ENCODE data around the gene BRPF1. TPM values are rescaled to one million over a fixed set of nuclear protein-coding genes. Genes with fewer than 3 reads are reported as not detected.

Gene BRPF1
- total and polyA plus RNA-seq, 10 of the 15 experiments (the other 5 are each of a cell fraction or from before 2014, with no cell fraction given), result 1.2 to 25.3 (median 13.6) TPM

GRCh38 chr3:9729419-9729818 lies 2.1 kb upstream of the BRPF1 start:
- peaks cover 12% of the 10 kb centered on the region for H3K4me1 ChIP-seq (ENCODE audit: control insufficient read depth, insufficient read depth, low read length)
- peaks cover 3% of the 10 kb centered on the region for H4K20me1 ChIP-seq (ENCODE audit: control insufficient read depth, insufficient read depth)
- RAD21 ChIA-PET (ENCODE audit: unreplicated experiment), result no interaction called here
- no TSS peak for BruUV-seq (replicated peaks)
- WGBS (ENCODE audit: insufficient coverage, insufficient replicate concordance, low lambda C conversion rate, missing lambda C conversion rate), result 51% methylated on average over 9 of the region's 10 CpGs
- intact Hi-C loops (cut with micrococcal nuclease; ENCODE audit: unreplicated experiment), result no loop called here
- peaks cover 0 to 5% of the 10 kb centered on the region in 2 experiments; a peak in 2 of 4 replicates for H3K36me3 ChIP-seq (ENCODE audit: control insufficient read depth in 2 of 2, insufficient read depth in 2 of 2, low read length in 1 of 2)
- H3K27ac ChIP-seq (ENCODE audit: control insufficient read depth, insufficient read depth), result no peak overlapping the region
- no peak overlapping the region for H3K4me3 ChIP-seq
- in situ Hi-C loops (cut with MboI), result loop anchor here (5.0 kb wide), 1 partner anchor 227 kb away; no protein-coding TSS in a partner anchor
- TF ChIP-seq EZH2 (IDR thresholded peaks at IDR 0.05; ENCODE audit: borderline replicate concordance, control insufficient read depth, low read depth, low read length) (no peak), GATAD2B (conservative IDR thresholded peaks at IDR 0.05; ENCODE audit: low read depth) (no peak), EP300 (IDR thresholded peaks at IDR 0.05; ENCODE audit: borderline replicate concordance in 1 of 2, control insufficient read depth in 1 of 2, low read depth in 2 of 2, low read length in 2 of 2) (no peak), IKZF1 (conservative IDR thresholded peaks at IDR 0.05) (no peak), IRF4 (IDR thresholded peaks at IDR 0.05; ENCODE audit: low read depth, low read length) (no peak)
- H3K9ac ChIP-seq (ENCODE audit: control insufficient read depth, insufficient read depth, low read length), result no peak overlapping the region
- no peak overlapping the region for H2AFZ ChIP-seq (ENCODE audit: control insufficient read depth, low read depth, low read length)
- no peaks in the 10 kb centered on the region for H3K9me3 ChIP-seq (replicated peaks; ENCODE audit: control insufficient read depth, insufficient read depth, low read length)
- H3K79me2 ChIP-seq (ENCODE audit: control insufficient read depth, insufficient read depth, low read length), result peaks cover 26% of the 10 kb centered on the region
- no peak overlapping the region for H3K4me2 ChIP-seq (ENCODE audit: control insufficient read depth, insufficient read depth)
- CTCF ChIA-PET, result interaction anchor here (0.6 to 2.3 kb wide), 6 partner anchors 8 to 225 kb away, joined by 3 to 10 read pairs (median 4); partner anchors contain the start of genes ARPC4, OGG1 and TADA3
- POLR2A ChIA-PET, result no interaction called here
- no peak for DNase-seq (ENCODE audit: low read depth, low spot score)
- no peak for FAIRE-seq
- H3K27me3 ChIP-seq (replicated peaks in 1 of 2; ENCODE audit: control insufficient read depth in 2 of 2, insufficient read depth in 2 of 2, low read length in 1 of 2), result no peaks in the 10 kb centered on the region; a peak in 1 of 4 replicates
- SMC1A ChIA-PET (ENCODE audit: uncharacterized antibody, unreplicated experiment), result interaction anchor here (1.1 to 1.3 kb wide), 2 partner anchors 73 to 80 kb away, joined by 3 to 4 read pairs; partner anchors contain the start of gene MTMR14
- ATAC-seq, result no peak

Data from GM12878 (cell line).